ENCODE measurements around the gene EIF2D.

EIF2D gene, protein sequence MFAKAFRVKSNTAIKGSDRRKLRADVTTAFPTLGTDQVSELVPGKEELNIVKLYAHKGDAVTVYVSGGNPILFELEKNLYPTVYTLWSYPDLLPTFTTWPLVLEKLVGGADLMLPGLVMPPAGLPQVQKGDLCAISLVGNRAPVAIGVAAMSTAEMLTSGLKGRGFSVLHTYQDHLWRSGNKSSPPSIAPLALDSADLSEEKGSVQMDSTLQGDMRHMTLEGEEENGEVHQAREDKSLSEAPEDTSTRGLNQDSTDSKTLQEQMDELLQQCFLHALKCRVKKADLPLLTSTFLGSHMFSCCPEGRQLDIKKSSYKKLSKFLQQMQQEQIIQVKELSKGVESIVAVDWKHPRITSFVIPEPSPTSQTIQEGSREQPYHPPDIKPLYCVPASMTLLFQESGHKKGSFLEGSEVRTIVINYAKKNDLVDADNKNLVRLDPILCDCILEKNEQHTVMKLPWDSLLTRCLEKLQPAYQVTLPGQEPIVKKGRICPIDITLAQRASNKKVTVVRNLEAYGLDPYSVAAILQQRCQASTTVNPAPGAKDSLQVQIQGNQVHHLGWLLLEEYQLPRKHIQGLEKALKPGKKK

DNA sequence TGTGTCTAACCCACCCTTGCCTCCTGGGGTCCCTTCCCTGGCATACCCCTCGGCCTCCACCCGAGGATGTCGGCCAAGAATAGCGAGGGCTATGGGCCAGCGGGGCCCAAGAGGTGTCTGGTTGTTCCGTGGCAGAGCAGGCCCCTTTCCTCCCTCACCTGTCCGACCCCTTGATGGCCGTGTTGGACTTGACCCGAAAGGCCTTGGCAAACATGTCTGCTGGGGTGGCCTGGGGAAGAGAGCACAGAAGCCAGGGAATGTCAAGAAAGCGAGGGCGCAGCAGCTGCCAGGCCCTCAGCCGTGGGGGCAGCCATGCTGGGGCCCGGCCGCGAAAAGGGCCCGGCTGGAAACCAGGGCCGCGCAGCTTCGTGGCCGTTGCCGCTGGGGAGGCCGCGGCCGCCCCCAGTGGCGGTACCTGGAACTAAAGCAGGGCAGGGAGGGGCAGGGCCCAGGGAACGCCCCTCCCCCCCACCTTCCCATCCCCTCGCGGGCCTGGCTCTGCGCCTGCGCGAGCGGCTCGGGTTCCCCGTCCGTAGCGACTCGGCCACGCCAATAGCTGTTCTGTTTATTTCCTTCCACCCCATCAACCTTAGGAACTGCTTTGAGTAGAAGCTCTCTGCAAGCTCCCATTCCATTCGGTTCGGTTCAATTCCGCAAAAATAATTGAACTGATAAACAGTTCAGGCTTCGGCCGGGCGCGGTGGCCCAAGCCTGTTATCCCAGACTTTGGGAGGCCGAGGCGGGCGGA, at the start of gene EIF2D:
Gene EIF2D (minus strand): TSS at position 337 of the 748 bp plus-strand sequence. CDS start 123 bp downstream, at position 214.
- TF ChIP-seq, protein P1, sequence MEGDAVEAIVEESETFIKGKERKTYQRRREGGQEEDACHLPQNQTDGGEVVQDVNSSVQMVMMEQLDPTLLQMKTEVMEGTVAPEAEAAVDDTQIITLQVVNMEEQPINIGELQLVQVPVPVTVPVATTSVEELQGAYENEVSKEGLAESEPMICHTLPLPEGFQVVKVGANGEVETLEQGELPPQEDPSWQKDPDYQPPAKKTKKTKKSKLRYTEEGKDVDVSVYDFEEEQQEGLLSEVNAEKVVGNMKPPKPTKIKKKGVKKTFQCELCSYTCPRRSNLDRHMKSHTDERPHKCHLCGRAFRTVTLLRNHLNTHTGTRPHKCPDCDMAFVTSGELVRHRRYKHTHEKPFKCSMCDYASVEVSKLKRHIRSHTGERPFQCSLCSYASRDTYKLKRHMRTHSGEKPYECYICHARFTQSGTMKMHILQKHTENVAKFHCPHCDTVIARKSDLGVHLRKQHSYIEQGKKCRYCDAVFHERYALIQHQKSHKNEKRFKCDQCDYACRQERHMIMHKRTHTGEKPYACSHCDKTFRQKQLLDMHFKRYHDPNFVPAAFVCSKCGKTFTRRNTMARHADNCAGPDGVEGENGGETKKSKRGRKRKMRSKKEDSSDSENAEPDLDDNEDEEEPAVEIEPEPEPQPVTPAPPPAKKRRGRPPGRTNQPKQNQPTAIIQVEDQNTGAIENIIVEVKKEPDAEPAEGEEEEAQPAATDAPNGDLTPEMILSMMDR (conservative IDR thresholded peaks at IDR 0.05), result peak; percentile 99
- peak; percentile 99 for TF ChIP-seq ZFX (IDR thresholded peaks at IDR 0.05)
- H3K27ac ChIP-seq, result peak within 1 kb of the TSS; percentile 83

DNA sequence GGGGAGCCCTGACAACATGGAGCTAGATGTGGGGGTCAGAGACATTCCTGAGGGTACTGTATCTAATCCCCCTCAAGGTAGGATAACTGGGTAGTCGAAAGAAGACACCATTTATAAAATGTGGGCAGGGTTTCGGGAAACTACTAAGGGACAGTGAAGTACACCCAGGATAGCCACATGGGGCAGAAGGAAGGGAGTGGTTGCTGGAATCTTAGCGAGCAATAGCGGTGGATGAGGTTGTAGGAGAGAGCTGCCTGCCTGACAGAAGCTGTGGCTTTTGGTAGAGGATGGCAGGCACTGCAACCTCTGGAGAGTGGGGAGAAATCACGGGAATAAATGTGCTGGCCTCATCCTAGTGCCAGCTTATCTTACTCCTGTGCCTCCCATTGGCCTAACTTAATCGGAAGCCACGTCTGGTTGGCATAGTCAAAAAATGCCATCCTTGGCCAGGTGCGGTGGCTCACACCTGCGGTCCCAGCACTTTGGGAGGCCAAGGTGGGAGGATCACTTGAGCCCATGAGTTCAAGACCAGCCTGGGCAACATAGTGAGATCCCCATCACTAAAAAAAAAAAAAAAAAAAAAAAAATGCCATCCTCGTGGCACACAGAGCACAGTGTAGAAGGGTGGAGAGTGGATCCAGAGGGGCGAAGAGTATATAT, 49.0 kb upstream of the EIF2D start:
- TF ChIP-seq ZFX (IDR thresholded peaks at IDR 0.05), result no peak
- TF ChIP-seq, protein P1 (conservative IDR thresholded peaks at IDR 0.05), result no peak

DNA sequence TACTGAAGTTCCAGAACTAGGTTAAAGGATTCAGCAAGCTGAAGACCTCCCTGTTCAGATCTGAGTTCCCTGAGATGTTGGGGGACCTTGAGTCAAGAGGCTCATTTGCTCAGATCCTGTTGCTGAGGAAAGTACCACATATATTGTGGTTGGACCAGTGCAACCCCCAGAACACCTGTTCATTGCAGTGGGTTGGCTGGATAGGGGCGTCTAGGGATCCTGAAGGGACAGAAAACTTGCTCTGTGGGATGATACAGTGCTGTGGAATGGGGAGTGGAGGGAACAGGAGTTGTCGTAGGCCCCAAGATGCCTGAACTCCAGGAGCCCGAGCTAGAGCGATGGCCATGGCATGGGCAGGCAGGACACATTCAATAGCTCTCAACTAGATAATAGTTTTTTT, 47.9 kb upstream of the EIF2D start:
- TF ChIP-seq, protein P1 (conservative IDR thresholded peaks at IDR 0.05), result no peak
- no peak overlapping the region for H3K27ac ChIP-seq

More for the DNA sequence above, 49.0 kb upstream of the EIF2D start:
- no peak overlapping the region for H3K27ac ChIP-seq

DNA sequence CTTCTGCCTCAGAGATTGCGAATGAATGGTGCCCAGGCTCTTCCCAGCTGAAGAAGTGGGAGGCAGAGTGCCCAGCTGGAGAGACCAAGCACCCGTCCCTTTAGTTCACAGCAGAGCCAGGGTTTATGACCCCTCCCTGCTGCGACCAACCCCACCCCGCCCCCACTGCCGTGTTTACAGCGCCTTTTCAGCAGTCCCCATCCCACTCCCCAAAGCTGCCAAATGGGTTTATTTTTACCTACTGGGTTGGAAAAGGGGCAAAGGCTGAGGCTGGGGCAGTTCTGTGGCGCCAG, 46.7 kb upstream of the EIF2D start:
- H3K27ac ChIP-seq, result no peak overlapping the region
- no peak for TF ChIP-seq ZFX (IDR thresholded peaks at IDR 0.05)
- TF ChIP-seq, protein P1 (conservative IDR thresholded peaks at IDR 0.05), result no peak

DNA sequence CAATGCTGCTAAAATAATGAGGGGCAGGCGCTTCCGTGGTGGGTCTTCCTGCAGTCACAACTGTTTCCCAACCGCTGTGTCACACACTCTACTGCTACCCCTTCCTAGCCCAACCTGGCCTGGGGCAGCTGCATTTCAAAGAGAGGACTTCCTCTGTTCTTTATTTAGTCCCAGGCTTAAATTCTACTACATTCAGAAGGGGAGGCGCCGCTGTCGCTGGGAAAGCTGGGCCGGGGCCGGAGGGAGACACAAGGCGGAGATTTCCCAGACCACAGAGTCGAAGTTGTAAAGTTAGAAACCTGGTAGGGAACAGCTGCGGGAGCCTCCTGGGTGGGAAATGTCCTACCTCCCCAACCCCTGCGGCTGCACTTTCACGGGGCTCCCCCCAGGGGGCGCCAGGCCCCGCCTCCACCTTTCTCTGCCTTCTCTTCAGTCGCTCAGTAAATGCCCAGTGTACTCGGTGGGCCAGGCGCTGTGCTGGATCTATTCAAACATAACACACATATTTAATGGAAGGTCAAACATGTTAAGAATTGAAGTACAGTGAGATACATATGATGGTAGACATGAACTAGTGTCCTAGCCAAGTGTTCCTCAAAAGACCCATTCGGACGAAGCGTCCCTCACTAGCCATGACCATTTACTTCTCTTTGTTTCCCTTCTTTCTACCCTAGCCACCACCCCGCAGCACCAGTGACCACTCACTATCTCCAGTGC, 46.2 kb upstream of the EIF2D start:
- no peak overlapping the region for H3K27ac ChIP-seq
- TF ChIP-seq, protein P1 (conservative IDR thresholded peaks at IDR 0.05), result peak; percentile 86
- no peak for TF ChIP-seq ZFX (IDR thresholded peaks at IDR 0.05)

DNA sequence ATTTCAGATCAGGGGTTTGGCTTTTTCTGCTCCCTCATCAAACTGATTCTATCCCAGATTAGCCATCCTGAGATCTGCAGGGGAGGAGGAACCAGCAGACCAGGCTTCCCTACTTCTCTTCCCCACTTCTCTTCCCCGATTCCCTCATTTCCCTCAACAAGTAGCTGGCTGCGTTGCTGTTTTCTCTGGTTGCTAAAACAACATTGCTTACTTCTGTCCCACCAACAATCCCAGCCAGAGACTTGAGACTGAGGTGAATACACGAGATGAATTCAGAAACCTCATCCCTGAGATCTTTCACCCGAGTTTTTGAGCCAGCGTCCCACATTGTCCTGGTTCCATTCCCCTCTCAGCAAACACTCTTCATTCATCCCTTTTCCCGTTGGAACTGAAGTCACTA, 45.5 kb upstream of the EIF2D start:
- TF ChIP-seq ZFX (IDR thresholded peaks at IDR 0.05), result no peak
- TF ChIP-seq, protein P1 (conservative IDR thresholded peaks at IDR 0.05), result no peak
- no peak overlapping the region for H3K27ac ChIP-seq

Data from C4-2B (cell line).